Fibroblast of the aortic adventitia (primary cell): Measurements from ENCODE around the gene RIN1. TPM values are rescaled to one million over a fixed set of nuclear protein-coding genes. Genes with fewer than 3 reads are reported as not detected.
A peak's percentile ranks its signal among the peaks of the same experiment; 100 is the strongest.
"Not testable (repeated sequence)": the region's sequence is repeated elsewhere in the genome, so short reads cannot be mapped to it uniquely, and the experiment has no call there.

Experiments
- DNase-seq: peaks from one replicate; pipeline ENCODE4 v3.0.0-alpha.2; 2010; ENCODE audit warnings: low read depth
- H3K4me3 ChIP-seq: 2 replicates; pipeline ENCODE4 v1.5.1; 2011; ENCODE audit warnings: low read depth, mild to moderate bottlenecking, control low read depth, low read length, moderate library complexity
- total RNA-seq: library from RNA; depleted of rRNA; stranded (reverse); fragments of >200 nt; gene quantifications from 2 replicates; pipeline ENCODE4 v1.2.3, GENCODE V29; 2012; ENCODE audit warnings: low replicate concordance
- TF ChIP-seq, protein P1 (sequence below): IDR thresholded peaks from 2 replicates; pipeline ENCODE4 v1.5.1; 2011; ENCODE audit warnings: mild to moderate bottlenecking, low read length, control low read depth, inconsistent platforms; ENCODE audit not compliant: insufficient read depth

RIN1 gene
- total RNA-seq, 1 donor = 45.3 TPM

DNA sequence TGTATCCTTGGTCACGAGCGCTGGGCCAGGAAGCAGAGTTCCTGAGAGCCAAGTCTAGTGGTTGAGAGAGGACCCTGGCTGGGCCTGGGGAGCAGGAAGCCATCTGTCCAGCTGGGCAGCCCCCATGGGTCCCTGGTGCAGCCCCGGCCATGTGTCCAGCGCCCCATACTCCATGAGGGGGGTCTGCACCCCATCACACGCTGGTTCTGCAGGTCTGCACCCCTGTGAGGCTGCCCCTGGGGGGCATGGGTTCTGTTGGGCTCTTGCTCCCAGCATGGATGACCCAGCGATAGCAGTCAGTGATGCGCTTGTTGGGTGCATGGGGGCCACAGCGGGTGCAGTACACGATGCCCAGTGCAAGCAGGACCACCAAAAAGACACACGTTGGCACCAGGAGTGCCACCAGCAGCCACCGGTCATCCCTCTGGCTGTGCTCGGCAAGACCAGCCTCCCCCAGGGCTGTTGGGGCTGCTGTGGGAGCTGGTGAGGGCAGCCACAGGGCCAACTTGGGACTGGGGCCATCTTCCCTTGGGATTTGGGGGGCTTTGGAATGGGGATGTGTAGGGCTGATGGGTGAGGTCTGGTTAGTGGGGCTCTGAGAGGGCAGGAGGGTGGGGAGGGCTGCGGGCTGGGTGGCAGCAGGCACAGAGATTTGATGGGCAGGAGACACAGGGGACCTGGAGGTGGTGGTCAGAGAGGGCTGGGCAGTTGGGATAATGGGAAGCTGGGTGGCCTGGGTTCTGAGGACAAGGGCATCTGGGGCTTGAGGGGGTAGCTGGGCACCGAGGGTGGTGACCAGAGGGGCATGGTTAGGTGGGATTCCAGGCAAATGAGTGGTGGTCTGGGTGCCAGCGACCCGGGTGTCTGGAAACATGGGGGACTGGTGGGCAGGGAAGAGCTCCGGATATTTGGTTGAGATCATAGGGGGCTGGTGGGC, 21.4 kb downstream of the RIN1 start:
- TF ChIP-seq, protein P1, sequence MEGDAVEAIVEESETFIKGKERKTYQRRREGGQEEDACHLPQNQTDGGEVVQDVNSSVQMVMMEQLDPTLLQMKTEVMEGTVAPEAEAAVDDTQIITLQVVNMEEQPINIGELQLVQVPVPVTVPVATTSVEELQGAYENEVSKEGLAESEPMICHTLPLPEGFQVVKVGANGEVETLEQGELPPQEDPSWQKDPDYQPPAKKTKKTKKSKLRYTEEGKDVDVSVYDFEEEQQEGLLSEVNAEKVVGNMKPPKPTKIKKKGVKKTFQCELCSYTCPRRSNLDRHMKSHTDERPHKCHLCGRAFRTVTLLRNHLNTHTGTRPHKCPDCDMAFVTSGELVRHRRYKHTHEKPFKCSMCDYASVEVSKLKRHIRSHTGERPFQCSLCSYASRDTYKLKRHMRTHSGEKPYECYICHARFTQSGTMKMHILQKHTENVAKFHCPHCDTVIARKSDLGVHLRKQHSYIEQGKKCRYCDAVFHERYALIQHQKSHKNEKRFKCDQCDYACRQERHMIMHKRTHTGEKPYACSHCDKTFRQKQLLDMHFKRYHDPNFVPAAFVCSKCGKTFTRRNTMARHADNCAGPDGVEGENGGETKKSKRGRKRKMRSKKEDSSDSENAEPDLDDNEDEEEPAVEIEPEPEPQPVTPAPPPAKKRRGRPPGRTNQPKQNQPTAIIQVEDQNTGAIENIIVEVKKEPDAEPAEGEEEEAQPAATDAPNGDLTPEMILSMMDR = no peak
- no peak for DNase-seq
- peak overlapping the region; percentile 98 for H3K4me3 ChIP-seq

DNA sequence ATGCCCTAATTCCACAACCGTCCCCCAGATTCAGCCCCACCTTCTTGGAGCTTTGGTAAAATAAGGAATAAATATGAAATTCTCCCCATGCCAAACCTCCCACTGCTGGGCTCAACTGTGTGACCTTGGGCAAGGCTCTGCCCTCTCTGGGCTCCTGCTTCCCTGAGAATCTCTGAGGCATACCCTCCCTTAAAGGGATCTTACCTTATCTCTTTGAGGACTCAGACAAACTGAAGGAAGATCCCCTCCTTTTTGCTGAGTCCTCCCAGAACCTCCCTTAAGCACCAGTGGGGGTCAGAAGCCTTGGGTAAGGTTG, 22.1 kb downstream of the RIN1 start:
- TF ChIP-seq, protein P1 = no peak
- H3K4me3 ChIP-seq = peak overlapping the region; percentile 98
- DNase-seq = no peak

DNA sequence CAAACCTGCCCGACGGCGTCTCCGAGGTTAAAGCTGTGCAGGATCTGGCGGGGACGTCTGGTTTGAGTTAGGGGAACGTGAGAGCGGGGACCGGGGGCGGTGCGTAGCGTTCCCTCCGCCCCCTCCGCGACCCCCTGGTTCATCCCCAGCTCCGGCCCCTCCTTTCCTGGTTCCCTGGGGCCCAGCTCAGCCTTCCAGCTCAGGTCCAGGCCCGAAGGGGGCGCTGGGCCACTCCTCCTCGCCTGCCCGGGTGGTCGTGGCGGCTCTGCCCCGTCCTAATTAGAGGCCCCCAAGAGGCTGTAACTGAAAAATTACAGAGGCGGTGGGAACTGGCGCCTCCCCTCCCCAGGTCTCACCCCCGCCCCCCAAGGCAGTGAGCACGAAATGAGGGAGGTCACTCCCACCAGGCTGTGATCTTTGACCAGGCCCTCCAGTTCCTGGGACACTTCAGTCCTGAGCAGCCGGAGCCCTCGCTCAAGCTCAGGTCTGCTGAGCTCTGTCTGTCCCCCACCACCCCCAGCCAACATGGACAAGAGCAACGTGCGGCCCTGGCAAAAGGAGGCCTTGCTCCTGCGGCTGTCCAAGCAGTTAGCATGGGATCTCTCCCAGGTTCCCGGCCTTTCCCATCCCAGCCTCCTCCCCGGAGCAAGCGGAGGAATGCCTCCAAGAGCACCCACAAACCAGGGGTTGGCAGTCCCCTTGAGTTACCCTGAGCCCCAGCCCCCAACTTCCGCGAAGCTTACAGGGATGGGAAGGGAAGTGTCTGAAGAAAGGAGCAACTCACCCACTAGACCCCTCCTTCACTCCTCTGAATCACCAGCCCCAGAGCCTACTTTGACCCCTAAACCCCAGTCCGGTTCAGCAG, 22.7 kb downstream of the RIN1 start:
- peak overlapping the region; percentile 98 for H3K4me3 ChIP-seq
- TF ChIP-seq, protein P1 = peak; percentile 46
- DNase-seq = peak; percentile 50

DNA sequence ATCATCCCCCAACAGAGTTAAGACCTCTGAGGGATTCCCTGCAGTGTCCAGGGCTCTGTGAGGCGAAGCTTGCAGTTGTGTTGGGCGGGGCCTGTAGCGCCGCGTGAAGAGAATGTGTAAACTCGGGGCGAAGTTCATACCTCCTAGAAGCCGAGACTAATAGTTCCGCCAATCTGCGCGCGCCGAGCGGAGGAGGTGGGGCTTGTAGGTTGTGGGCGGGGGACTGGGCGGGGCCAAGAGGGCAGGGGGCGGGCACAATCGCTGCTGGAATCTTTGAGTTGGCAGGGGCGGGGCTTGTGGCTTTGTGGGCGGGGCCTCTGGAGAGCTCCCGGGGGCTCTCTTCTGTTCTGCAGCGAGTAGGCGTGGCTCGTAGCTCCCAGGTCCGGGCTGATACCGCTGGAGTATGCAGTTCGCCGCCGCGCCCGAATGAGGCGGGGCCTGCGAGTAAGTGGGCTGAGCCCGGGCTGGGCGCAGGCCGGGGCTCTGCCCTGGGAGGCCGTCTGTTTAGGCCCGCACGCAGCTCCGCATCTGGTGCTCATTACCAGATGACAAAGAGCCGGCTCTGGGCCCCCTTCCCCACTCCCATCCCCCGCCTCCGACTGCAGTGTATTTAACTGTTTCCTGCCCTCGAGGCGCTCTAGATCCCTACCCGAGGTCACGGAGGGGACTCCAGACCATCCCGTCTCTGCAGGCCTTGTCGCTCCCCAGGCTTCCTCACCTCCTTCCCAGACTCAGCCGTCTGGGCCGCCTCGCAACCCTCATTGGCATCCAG, 23.5 kb downstream of the RIN1 start:
- TF ChIP-seq, protein P1 = no peak
- peak overlapping the region; percentile 98 for H3K4me3 ChIP-seq

DNA sequence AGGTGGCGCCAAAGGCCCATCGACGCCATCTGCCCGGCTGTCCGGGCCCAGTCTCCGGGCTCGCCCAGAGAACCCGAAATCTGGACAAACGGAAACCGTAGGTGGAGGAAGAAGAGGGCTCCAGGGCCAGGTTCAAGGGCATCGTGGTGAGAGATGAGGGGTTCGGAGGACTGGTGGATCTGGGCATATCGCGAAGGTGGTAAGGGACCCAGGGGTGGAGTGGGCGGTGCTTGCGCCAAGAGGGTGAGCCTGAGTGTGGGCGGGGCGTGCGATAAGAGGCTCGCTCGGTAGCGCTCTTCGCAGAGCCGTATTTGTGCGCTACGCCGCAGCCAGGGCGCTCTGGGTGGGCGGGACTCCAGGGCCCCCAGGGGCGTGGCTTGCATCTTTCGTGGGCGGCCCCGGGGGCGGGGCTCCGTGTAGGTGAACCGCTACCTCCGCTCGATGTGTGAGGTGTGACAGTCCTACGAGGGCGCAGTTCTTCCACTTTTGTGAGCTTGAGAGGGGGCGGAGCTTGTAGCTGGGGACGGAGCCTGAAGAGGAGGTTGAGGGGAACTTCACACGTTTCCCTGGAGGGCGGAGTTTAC, 24.2 kb downstream of the RIN1 start:
- TF ChIP-seq, protein P1 = peak; percentile 93
- DNase-seq = peak; percentile 93

More for the DNA sequence above, 23.5 kb downstream of the RIN1 start:
- DNase-seq = peak; percentile 99

DNA sequence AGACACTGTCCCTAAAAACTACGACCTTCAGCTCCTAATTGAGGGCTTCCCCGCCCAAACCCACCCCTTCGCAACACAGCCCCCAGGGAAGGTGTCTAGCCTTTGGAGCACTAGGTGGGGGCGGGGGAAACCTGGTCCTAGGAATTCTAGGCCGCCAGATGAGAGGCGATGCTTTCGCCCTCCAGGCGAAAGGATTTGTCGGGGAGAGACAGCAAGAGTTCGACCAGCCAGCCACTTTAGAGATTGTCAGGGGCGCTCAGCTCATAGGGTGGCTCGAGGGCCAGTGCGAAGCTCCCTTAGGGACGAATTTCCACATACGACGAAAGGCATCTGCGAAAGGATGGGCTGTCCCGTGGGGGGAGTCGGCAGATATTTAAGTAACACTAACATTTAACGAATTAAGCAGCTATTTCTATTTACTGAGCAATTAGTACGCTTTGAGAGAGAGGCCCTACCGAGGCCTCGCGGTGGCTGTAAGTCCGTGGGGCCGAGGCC, 24.7 kb downstream of the RIN1 start:
- TF ChIP-seq, protein P1 = no peak
- DNase-seq = no peak
- H3K4me3 ChIP-seq = no peak overlapping the region

More for the DNA sequence above, 24.2 kb downstream of the RIN1 start:
- H3K4me3 ChIP-seq = peak overlapping the region; percentile 69

DNA sequence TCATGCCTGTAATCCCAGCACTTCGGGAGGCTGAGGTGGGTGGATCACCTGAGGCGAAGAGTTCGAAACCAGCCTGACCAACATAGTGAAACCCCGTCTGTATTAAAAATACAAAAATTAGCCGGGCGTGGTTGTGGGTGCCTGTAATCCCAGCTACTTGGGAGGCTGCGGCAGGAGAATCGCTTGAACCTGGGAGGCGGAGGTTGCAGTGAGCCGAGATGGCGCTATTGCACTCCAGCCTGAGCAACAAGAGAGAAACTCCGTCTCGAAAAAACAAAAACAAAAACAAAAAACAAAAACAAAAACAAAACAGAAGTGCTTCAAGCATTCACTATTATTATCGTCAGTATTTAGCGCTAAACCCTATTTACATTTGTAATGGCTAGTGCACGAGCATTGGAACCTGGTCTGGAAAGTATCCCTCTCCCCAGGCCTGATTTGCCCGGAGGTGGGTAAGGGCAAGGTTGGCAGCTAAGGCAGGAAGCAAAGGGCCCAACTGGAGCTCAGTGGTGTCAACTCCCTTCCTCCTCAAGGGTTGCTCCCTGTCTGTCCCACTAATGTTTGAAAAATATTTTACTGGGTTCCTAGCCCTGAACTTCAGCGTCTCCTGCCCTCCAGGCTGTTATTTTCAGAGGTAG, 25.3 kb downstream of the RIN1 start:
- H3K4me3 ChIP-seq, DNase-seq: not testable (repeated sequence)
